Keratinocyte (primary cell): ENCODE measurements around the gene FRYL. TPM values are rescaled to one million over a fixed set of nuclear protein-coding genes. Genes with fewer than 3 reads are reported as not detected.
A peak's percentile ranks its signal among the peaks of the same experiment; 100 is the strongest.

Experiments
- DNase-seq: peaks from one replicate; pipeline ENCODE4 v3.0.0-alpha.2; 2011; ENCODE audit warnings: low read depth, missing footprints, low spot score
- FAIRE-seq: peaks from 2 replicates; lab custom pipeline; 2011; peaks lifted over from hg19 to GRCh38; lab: Jason Lieb, UNC
- H2AFZ ChIP-seq: 2 replicates; pipeline ENCODE4 v1.6.0; 2012; ENCODE audit warnings: low read length, control low read depth, inconsistent platforms; ENCODE audit not compliant: control insufficient read depth
- H3K27ac ChIP-seq: 2 replicates; pipeline ENCODE4 v1.5.1; 2011; ENCODE audit warnings: low read length; ENCODE audit not compliant: control insufficient read depth, insufficient read depth
- H3K27me3 ChIP-seq: 3 replicates; pipeline ENCODE4 v1.6.0; 2011; ENCODE audit warnings: low read length; ENCODE audit not compliant: control insufficient read depth, insufficient read depth; ENCODE audit errors: extremely low read depth
- H3K36me3 ChIP-seq, 2 experiments: 2 replicates in 1 of 2; 3 replicates in 1 of 2; pipeline ENCODE4 v1.5.1; 2011; ENCODE audit warnings: low read length in 2 of 2, mild to moderate bottlenecking in 1 of 2; ENCODE audit not compliant: control insufficient read depth in 2 of 2, insufficient read depth in 2 of 2; ENCODE audit errors: extremely low read depth in 1 of 2
- H3K4me1 ChIP-seq: 3 replicates; pipeline ENCODE4 v1.5.1; 2011; ENCODE audit warnings: low read length; ENCODE audit not compliant: control insufficient read depth, insufficient read depth; ENCODE audit errors: extremely low read depth
- H3K4me2 ChIP-seq: 3 replicates; pipeline ENCODE4 v1.6.0; 2011; ENCODE audit warnings: low read depth, low read length; ENCODE audit not compliant: control insufficient read depth, insufficient read depth; ENCODE audit errors: extremely low read depth
- H3K4me3 ChIP-seq, 3 experiments: fragments of 200-600 bp in 1 of 3; sonication (generic) in 1 of 3; 2 replicates in 2 of 3; 3 replicates in 1 of 3; pipeline ENCODE4 v1.5.1; 2011 to 2016; ENCODE audit warnings: low read length in 3 of 3, mild to moderate bottlenecking in 3 of 3, control low read depth in 2 of 3, inconsistent platforms in 1 of 3, low read depth in 1 of 3, mixed read lengths in 1 of 3, mixed run types in 1 of 3, moderate library complexity in 1 of 3; ENCODE audit not compliant: control insufficient read depth in 2 of 3, insufficient read depth in 2 of 3; ENCODE audit errors: extremely low read depth in 1 of 3
- H3K79me2 ChIP-seq: 2 replicates; pipeline ENCODE4 v1.6.0; 2012; ENCODE audit warnings: low read length; ENCODE audit not compliant: control insufficient read depth, insufficient read depth
- H3K9ac ChIP-seq: 3 replicates; pipeline ENCODE4 v1.6.0; 2011; ENCODE audit warnings: low read length; ENCODE audit not compliant: control insufficient read depth, insufficient read depth; ENCODE audit errors: extremely low read depth
- H3K9me1 ChIP-seq: 3 replicates; pipeline ENCODE4 v1.6.0; 2011; ENCODE audit warnings: low read length; ENCODE audit not compliant: control insufficient read depth, insufficient read depth; ENCODE audit errors: extremely low read depth
- H3K9me3 ChIP-seq: 2 replicates; pipeline ENCODE4 v1.5.1; 2012; ENCODE audit warnings: low read depth, low read length; ENCODE audit not compliant: control insufficient read depth
- H4K20me1 ChIP-seq: 3 replicates; pipeline ENCODE4 v1.6.0; 2011; ENCODE audit warnings: low read length; ENCODE audit not compliant: control insufficient read depth, insufficient read depth; ENCODE audit errors: extremely low read depth
- CTCF ChIP-seq, 3 experiments: IDR thresholded peaks in 1 of 3; conservative IDR thresholded peaks in 1 of 3; optimal IDR thresholded peaks in 1 of 3; 2 replicates in 2 of 3; 3 replicates in 1 of 3; pipeline versions ENCODE3 to v1.5.1; 2011; ENCODE audit warnings: low read length in 3 of 3, mild to moderate bottlenecking in 3 of 3, moderate library complexity in 2 of 3, control low read depth in 1 of 3, inconsistent platforms in 1 of 3; ENCODE audit not compliant: insufficient read depth in 2 of 3; ENCODE audit errors: extremely low read depth in 1 of 3
- EZH2 ChIP-seq: IDR thresholded peaks from one replicate; pipeline ENCODE4 v1.6.1; 2012; ENCODE audit warnings: inconsistent platforms, mild to moderate bottlenecking, low read length, moderate library complexity
- dilution Hi-C: fragments of 300-500 bp; cut with MboI; formaldehyde crosslinking; loops from one replicate; pipeline ENCODE4 v1.7.0; 2020; ENCODE audit warnings: low sequenced_read_pairs; ENCODE audit not compliant: extremely low pct_ligation_motif_present
- polyA plus RNA-seq, 5 experiments: library from polyadenylated mRNA; depleted of rRNA in 3 of 5; stranded (reverse) in 3 of 5; stranded (forward) in 1 of 5; unstranded in 1 of 5; fragments of >200 nt; gene quantifications; 1 replicate in 1 of 5; 2 replicates in 3 of 5; 3 replicates in 1 of 5; pipeline versions ENCODE4 v1.2.1 to v1.2.3, GENCODE V29; 2011 to 2012; ENCODE audit warnings: missing spikeins in 2 of 5, low read depth in 1 of 5, low replicate concordance in 1 of 5

Gene FRYL
- polyA plus RNA-seq, 1 donor (not counting 4 experiments of a cell fraction or from before 2014, with no cell fraction given), result 40.4 TPM

- no peak overlapping the region for H3K4me2 ChIP-seq
- DNase-seq, result no peak
- no peaks in the 10 kb centered on the region for H3K9me3 ChIP-seq
- dilution Hi-C loops, result no loop called here
- H3K27ac ChIP-seq, result no peak overlapping the region
- peaks cover 4 to 7% of the 10 kb centered on the region in 2 experiments for H3K36me3 ChIP-seq
- no peak for FAIRE-seq
- H3K79me2 ChIP-seq, result peaks cover 54% of the 10 kb centered on the region
- H3K27me3 ChIP-seq, result no peaks in the 10 kb centered on the region
- H3K4me3 ChIP-seq, result no peak overlapping the region
- H3K9me1 ChIP-seq, result no peaks in the 10 kb centered on the region
- no peak overlapping the region for H3K9ac ChIP-seq
- peaks cover 13% of the 10 kb centered on the region for H4K20me1 ChIP-seq
- peaks cover 26% of the 10 kb centered on the region for H3K4me1 ChIP-seq
- H2AFZ ChIP-seq, result no peak overlapping the region
- TF ChIP-seq CTCF (optimal IDR thresholded peaks at IDR 0.05 in 1 of 3, IDR thresholded peaks at IDR 0.05 in 1 of 3, conservative IDR thresholded peaks at IDR 0.05 in 1 of 3; ENCODE audit: extremely low read depth in 1 of 3, insufficient read depth in 2 of 3, low read length in 3 of 3), result no peak
- TF ChIP-seq EZH2, result no peak
Measured at GRCh38 chr4:48649505-48649904, 130.6 kb downstream of the FRYL start.

- dilution Hi-C loops, result no loop called here
- Histone ChIP-seq H2AFZ (no peak overlapping the region), H3K27ac (no peak overlapping the region), H3K9ac (no peak overlapping the region), H3K36me3 (no peaks in the 10 kb centered on the region), H3K9me3 (no peaks in the 10 kb centered on the region), H3K79me2 (peaks cover 56% of the 10 kb centered on the region), H3K4me1 (peaks cover 4% of the 10 kb centered on the region), H3K27me3 (no peaks in the 10 kb centered on the region), H4K20me1 (peaks cover 1% of the 10 kb centered on the region), H3K4me2 (no peak overlapping the region), H3K4me3 (no peak overlapping the region), H3K9me1 (no peaks in the 10 kb centered on the region)
- no peak for DNase-seq
- FAIRE-seq, result peak; percentile 26
- TF ChIP-seq CTCF (optimal IDR thresholded peaks at IDR 0.05 in 1 of 3, IDR thresholded peaks at IDR 0.05 in 1 of 3, conservative IDR thresholded peaks at IDR 0.05 in 1 of 3; ENCODE audit: extremely low read depth in 1 of 3, insufficient read depth in 2 of 3, low read length in 3 of 3), result no peak
- TF ChIP-seq EZH2, result no peak
Measured at GRCh38 chr4:48645225-48645794, 134.8 kb downstream of the FRYL start.
